Measurements from ENCODE around the gene STXBP5.

Gene STXBP5

GRCh38 chr6:147159536-147160374, 44.5 kb upstream of the STXBP5 start:
- TF ChIP-seq CTCF (conservative IDR thresholded peaks at IDR 0.05; ENCODE audit: low read depth, low read length): no peak
- H3K4me3 ChIP-seq (ENCODE audit: low read length): no peak overlapping the region
- no peak for DNase-seq (ENCODE audit: low read depth)

GRCh38 chr6:147160593-147160992, 43.6 kb upstream of the STXBP5 start:
- no peak for TF ChIP-seq CTCF (conservative IDR thresholded peaks at IDR 0.05; ENCODE audit: low read depth, low read length)
- H3K4me3 ChIP-seq (ENCODE audit: low read length): no peak overlapping the region
- no peak for DNase-seq (ENCODE audit: low read depth)

GRCh38 chr6:147161253-147161973, 42.8 kb upstream of the STXBP5 start:
- no peak overlapping the region for H3K4me3 ChIP-seq (ENCODE audit: low read length)
- TF ChIP-seq CTCF (conservative IDR thresholded peaks at IDR 0.05; ENCODE audit: low read depth, low read length): no peak
- no peak for DNase-seq (ENCODE audit: low read depth)

- TF ChIP-seq CTCF (conservative IDR thresholded peaks at IDR 0.05; ENCODE audit: low read depth, low read length): no peak
- no peak for DNase-seq (ENCODE audit: low read depth)
- no peak overlapping the region for H3K4me3 ChIP-seq (ENCODE audit: low read length)
These were observed 42.2 kb upstream of the STXBP5 start for GRCh38 chr6:147161974-147162495.

- TF ChIP-seq CTCF (conservative IDR thresholded peaks at IDR 0.05; ENCODE audit: low read depth, low read length): no peak
- no peak overlapping the region for H3K4me3 ChIP-seq (ENCODE audit: low read length)
- DNase-seq (ENCODE audit: low read depth): no peak
These were observed 39.5 kb upstream of the STXBP5 start for GRCh38 chr6:147164761-147165160.

GRCh38 chr6:147166360-147166944, 37.8 kb upstream of the STXBP5 start:
- H3K4me3 ChIP-seq (ENCODE audit: low read length): no peak overlapping the region

More at GRCh38 chr6:147166360-147166944, 37.8 kb upstream of the STXBP5 start:
- no peak for DNase-seq (ENCODE audit: low read depth)
- no peak for TF ChIP-seq CTCF (conservative IDR thresholded peaks at IDR 0.05; ENCODE audit: low read depth, low read length)
